ENCODE measurements around the gene HMOX2.

DNA sequence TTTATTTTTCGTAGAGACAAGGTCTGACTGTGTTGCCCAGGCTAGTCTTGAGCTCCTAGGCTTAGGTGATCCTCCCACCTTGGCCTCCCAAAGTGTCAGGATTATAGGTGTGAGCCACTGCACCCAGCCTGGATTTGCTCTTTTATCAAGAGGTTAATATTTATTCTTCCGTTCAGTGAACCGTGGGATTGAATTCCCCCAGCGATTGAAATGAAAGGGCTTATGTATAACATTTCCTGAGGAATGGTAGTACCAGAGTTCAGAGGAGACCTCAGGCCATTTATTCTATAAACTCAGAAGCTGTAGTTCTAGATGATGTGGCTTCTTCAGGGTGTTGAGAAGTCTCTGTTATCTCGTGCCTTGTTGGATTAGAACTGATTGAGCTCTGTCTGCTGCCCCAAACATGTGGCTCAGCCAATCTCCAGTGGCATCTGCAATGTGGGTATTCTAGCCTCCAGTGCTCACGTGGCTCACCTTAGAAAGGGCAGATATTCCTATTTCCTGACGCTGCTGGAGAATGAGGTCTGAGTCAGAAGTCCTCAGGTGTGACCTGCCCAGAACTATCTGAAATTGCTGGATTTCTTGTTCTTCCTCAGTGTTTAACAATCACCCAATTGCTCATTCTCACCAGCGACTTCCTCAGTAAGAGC lies 22.5 kb downstream of the HMOX2 start:
- TF ChIP-seq, protein P1, sequence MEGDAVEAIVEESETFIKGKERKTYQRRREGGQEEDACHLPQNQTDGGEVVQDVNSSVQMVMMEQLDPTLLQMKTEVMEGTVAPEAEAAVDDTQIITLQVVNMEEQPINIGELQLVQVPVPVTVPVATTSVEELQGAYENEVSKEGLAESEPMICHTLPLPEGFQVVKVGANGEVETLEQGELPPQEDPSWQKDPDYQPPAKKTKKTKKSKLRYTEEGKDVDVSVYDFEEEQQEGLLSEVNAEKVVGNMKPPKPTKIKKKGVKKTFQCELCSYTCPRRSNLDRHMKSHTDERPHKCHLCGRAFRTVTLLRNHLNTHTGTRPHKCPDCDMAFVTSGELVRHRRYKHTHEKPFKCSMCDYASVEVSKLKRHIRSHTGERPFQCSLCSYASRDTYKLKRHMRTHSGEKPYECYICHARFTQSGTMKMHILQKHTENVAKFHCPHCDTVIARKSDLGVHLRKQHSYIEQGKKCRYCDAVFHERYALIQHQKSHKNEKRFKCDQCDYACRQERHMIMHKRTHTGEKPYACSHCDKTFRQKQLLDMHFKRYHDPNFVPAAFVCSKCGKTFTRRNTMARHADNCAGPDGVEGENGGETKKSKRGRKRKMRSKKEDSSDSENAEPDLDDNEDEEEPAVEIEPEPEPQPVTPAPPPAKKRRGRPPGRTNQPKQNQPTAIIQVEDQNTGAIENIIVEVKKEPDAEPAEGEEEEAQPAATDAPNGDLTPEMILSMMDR (IDR thresholded peaks at IDR 0.05) = no peak
- TF ChIP-seq POLR2A (IDR thresholded peaks at IDR 0.05) = no peak
